GM21723 (cell line): ENCODE results near the gene RHBDF1.
A peak's percentile ranks its signal among the peaks of the same experiment; 100 is the strongest.
"Not testable (repeated sequence)": the region's sequence is repeated elsewhere in the genome, so short reads cannot be mapped to it uniquely, and the experiment has no call there.

Source experiments
- ATAC-seq: cut with Tn5 transposase; IDR thresholded peaks from one replicate; pipeline ENCODE4 v1.9.1; 2021; ENCODE audit warnings: mild to moderate bottlenecking, moderate library complexity; ENCODE audit not compliant: unreplicated experiment

Gene RHBDF1

DNA sequence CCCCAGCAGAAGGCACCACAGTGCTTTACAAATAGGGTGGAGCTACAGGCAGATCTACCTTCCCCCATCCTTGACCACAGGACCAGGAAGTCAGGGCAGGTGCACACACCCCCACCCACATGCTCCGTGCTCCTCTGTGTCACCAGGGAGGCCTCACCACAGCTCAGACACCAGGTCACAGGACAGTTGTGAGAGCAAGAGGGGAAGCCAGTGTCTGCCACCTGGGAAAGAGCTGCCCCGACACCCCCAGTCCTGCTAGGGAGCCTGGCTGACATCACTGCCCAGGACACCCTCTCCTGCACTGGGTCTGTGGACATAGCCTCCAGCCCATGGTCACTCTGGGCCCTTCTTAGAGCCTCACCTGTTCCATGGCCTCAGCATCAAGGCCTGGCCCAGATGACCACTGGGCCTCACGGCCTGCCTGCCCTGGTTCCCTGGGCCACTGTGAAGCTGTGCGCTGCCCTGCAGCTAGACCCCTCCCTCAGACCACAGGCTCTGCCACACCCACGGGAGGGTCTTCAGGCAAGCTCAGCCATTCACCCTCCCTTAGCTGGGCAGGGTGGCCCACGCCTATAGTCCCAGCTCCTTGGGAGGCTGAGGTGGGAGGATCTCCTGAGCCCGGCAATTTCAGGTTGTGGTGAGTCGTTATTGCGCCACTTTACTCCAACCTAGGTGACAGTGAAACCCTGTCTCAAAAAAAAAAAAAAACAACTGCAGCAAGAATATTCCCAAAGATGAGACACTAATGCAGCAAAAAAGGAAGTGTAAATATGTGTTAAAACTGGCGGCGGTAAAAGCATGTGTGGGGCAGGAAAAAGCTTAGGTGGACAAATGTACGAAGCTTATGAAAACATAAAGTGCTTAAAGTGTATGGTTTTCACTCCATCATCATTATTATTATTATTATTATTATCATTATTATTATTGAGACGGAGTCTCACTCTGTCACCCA, 33.2 kb downstream of the RHBDF1 start:
- ATAC-seq: no peak

DNA sequence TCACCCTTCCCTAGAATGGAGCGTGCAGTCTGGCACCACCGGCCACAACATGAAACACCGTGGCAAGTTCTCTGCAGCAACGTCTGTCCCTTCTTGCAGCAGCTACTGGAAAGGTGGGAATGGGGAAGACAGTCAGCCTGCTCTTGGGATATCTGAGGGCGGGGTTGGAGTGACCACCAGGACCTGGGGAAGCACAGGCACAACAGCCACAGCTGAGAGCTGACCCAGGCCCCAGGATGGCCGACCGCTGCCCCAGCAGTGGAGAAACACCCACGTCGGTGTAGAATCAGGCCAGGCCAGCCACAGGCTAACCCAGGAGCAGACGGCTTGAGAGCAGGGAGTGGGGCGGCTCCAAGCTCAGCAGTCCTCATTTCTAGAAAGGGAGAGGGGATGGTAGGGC, 34.2 kb downstream of the RHBDF1 start:
- ATAC-seq: not testable (repeated sequence)

DNA sequence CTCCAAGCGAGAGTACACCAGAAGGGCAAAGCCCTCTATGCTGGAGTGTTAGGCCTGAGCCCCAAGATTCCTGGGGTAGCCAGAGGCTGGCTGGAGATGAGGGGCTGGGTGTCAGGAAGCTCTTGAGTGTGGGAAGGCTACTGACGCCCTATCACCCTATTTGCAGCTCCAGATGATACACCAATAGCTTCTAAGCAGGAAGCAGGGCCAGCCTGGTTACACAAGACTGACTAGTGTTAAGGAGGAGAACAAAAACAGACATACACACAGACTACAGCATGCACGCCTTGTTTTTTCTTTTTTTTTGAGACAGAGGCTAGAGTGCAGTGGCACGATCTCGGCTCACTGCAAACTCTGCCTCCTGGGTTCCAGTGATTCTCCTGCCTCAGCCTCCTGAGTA, 34.9 kb downstream of the RHBDF1 start:
- ATAC-seq: no peak

DNA sequence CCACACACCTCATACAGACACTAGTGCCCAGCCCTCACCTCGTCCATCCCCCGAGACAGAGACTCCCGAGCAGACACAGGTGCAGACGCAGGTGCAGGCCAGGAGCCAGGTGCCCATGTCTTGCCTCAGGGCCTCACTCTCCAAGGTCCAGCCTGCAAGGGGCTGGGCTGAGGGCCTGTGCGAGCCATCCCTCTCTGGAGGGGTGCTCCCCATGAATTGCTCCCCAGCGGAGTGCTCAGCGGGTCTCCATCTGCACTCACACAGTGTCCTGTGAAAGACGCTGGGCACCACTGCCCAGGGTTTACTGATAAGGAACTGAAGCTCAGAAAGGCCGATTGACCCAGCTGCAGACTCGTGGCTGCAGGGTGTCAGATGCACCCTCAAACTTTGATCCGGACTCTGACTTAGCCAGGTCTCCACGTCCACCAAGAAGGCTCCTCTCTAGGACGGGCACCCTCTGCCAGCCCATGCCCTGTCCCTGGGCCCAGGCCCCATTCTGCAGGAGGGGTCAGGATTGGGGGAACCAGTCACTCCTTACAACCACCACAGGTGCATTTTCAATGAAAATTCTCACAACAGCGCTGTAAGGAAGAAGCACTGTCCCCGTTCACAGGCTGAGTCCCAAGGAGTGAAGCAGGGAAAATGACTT, 36.0 kb downstream of the RHBDF1 start:
- ATAC-seq: no peak

DNA sequence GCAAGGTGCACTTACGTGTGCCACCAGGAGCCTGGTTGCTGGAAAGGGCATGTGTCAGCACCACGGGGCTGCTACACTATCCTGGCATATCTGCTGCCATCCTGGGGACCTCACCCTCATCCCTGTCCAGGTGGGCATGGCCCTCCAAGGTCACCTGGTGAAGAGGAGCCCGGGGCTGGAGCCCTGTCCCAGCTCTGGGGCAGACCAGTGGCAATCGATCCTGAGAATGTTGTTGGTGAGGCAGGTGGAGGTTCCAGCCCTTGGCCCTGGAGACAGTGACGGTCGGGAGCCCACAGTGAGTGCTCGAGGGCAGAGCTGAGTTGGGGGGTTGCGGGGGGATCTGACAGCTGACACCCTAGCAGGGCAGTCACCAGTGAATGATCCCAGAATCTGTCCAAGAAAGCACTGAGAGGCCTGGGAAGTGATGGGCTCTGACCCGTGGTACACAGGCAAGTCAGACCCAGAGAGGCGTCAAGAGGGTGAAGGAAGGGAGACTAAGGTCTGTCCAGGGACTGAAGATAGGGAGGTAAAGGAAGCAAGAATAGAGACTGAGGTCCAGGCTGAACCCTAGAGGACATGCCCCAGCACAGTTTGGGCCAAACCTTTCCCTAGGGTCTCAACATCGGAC, 36.6 kb downstream of the RHBDF1 start:
- no peak for ATAC-seq

DNA sequence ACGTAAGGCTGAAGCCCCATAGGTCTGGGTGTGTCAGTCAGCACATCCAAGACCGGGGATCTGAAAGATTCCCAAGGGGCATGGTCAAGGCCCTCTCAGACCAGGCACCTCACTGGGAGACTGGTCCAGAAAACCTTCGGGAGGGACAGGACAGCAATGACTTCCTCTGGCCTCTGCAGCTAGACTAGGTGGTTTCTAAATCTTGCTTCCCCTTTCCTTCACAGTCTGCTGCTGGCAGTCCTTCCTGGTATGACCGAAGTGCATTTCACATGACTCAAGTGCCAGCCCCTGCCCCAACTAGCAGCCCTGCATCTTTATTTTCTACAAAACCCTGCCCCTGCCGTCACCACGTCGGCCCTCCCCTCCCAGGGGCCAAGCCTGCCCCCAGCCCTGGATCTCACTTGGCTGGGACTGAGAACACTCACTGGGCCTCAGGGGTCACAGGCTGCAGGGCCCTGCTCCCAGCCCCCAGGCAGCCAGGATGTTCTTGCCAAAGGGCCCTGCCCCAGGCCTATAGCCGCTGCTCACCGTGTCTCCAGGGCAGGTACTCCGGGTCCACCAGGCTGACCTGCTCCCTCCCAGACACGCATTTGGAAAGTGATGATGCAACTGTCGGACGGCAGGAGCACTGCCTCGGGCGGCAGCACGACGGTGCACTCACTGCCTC, 37.3 kb downstream of the RHBDF1 start:
- peak; percentile 40 for ATAC-seq

DNA sequence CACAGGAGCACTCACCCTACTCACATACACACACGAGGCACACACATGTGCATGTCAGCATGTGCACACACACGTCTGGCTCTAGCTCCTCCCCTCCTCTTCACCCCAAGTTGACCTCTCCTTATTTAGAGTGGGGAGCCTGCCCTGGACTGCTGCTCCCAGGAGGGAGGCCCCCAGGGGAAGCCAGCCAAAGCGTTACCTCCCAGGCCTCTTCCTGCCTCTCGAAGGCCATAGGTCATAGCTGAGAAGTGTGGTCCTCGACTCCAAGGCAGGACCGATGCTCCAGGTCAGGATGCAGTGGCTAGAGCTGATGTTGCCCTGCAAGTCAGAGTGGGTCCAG, 37.8 kb downstream of the RHBDF1 start:
- ATAC-seq: no peak

DNA sequence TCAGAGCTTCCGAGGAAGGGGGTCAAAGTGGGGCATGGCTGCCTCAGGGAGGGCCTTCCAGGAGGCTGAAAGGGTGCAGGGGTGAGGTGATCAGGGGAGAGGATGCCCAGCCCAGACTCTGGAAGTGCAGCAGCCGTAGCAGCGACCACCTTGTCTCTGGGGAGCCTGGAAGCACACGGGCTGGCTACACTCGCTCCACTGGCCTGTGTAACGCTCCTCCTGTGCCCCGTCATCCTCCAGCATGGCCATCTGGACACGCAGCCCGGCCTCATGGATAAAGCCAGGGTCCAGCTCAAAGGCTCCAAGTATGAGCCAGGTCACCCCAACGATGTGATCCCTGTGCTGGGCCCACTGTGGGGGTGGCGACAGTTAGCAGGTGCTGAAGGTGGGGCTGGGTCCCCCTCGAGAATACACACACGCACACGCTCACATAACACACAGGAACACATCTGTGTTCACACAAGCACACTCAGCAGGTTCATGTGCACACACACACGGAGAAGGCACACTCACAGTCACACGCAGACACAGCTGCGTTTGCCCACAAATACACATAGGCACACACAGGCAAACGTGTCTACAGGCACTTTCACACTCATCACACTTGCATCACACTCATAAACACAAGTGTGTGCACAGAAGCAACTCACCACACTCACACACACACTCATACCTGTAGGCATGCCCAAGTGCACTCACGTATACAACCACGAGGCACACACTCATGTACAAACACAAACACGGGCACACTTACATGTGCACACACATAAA, 38.4 kb downstream of the RHBDF1 start:
- no peak for ATAC-seq

DNA sequence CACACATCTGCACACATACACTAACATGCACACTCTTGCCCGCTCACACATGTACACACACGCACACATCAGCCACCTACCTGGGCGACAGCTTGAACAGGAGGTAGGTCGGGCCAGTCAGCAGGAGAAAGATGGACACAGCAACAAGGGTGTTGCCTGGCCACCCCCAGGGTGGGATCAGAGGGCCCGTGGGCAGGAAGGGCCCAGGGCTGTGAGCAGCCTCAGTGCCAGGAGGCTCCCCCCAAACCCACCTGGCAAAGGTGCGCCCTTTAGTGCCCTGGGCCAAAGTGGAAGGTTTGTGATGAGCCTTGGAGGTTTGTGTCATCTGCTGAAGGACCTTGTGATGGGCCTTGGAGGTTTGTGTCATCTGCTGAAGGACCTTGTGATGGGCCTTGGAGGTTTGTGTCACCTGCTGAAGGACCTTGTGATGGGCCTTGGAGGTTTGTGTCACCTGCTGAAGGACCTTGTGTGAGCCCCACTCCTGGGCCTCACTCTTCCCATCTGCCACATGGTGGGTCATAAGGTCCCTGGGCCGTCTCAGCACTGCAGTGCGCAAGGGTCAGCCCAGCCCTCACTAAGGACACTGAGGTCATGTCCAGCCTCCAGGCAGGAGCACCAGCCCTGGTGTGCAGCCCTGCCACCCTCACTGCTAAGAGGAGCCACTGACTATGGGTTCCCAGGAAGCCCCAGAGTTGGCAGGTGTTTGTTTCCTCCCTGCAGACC, 39.1 kb downstream of the RHBDF1 start:
- ATAC-seq: not testable (repeated sequence)

DNA sequence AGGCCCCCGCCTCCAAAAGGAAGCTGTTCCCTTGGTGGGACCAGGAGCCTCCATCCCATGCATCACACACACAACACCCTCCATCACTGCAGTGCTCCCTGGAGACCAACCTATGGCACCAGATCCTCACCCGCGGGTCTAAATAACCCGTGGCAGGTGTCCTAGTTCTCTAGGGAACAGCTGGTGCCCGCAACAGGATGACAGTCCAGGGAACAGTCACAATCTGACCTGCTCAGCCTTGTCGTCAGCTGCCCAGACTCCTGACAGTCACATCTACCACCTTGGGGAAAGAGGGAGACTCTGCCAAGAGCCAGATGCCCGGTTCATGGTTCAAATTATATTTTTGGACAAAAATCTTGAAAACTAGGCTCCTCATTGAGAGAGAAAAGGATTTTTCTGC, 41.8 kb downstream of the RHBDF1 start:
- not testable (repeated sequence) for ATAC-seq

DNA sequence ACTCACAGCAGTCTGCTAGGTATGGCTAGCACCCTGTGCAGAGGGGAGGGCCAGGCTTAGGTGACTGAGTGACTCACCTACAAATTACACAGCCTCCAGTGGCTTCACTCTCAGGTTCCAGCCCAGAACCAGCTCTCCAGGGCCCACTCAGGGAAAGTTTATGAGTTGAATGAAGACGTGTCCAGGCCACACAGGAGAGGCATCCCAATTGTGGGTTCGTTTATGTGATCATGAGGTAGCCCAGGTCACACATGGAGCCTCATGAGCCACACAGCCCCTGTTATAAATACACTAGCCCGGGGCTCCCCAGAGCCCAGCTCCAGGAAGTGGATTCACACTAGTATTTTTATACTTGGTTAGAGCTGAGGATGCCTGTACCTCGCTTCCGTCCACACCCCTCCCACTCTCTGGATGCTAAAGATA, 46.5 kb downstream of the RHBDF1 start:
- peak; percentile 69 for ATAC-seq

DNA sequence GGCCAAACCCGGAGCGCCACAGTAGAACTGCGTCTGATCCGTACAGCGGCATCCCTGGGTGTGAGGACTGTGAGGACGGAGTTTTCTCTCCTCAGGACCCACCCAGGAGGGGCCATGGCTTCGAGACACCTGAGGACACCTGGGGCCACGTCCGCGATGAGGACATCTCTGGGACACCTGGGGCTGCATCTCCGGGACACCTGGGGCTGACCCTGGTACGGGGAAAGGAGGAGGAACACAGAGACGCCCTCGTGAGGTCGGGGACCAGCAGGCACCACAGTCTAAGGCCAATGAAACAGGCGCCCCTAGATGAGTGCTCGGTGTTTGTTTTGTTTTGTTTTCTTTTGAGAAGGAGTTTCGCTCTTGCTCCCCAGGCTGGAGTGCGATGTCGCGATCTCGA, 48.3 kb downstream of the RHBDF1 start:
- not testable (repeated sequence) for ATAC-seq

DNA sequence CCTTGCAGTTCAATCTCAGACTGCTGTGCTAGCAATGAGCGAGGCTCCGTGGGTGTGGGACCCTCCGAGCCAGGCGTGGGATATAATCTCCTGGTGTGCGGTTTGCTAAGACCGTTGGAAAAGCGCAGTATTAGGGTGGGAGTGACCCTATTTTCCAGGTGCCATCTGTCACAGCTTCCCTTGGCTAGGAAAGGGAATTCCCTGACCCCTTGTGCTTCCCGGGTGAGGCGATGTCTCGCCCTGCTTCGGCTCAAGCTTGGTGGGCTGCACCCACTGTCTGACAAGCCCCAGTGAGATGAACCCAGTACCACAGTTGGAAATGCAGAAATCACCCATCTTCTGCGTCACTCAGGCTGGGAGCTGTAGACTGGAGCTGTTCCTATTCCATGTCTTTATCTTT, 51.5 kb downstream of the RHBDF1 start:
- ATAC-seq: not testable (repeated sequence)

DNA sequence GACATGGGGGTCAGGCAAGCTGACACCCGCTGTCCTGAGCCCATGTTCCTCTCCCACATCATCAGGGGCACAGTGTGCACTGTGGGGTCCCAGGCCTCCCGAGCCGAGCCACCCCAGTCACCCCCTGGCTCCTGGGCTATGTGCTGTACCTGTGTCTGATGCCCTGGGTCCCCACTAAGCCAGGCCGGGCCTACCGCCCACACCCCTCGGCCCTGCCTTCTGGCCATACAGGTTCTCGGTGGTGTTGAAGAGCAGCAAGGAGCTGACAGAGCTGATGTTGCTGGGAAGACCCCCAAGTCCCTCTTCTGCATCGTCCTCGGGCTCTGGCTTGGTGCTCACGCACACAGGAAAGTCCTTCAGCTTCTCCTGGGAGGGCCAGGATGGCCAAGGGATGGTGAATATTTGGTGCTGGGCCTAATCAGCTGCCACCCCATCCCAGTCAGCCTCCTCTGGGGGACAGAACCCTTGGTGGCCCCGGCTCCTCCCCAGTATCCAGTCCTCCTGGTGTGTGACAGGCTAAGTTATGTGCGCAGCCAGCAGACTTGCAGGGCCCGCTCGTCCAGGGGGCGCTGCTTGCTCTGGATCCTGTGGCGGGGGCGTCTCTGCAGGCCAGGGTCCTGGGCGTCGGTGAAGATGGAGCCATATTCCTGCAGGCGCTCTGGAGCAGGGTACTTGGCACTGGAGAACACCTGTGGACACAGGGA, 55.2 kb downstream of the RHBDF1 start:
- not testable (repeated sequence) for ATAC-seq

DNA sequence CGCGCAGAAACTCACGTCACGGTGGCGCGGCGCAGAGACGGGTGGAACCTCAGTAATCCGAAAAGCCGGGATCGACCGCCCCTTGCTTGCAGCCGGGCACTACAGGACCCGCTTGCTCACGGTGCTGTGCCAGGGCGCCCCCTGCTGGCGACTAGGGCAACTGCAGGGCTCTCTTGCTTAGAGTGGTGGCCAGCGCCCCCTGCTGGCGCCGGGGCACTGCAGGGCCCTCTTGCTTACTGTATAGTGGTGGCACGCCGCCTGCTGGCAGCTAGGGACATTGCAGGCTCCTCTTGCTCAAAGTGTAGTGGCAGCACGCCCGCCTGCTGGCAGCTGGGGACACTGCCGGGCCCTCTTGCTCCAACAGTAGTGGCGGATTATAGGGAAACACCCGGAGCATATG, 61.7 kb downstream of the RHBDF1 start:
- not testable (repeated sequence) for ATAC-seq

DNA sequence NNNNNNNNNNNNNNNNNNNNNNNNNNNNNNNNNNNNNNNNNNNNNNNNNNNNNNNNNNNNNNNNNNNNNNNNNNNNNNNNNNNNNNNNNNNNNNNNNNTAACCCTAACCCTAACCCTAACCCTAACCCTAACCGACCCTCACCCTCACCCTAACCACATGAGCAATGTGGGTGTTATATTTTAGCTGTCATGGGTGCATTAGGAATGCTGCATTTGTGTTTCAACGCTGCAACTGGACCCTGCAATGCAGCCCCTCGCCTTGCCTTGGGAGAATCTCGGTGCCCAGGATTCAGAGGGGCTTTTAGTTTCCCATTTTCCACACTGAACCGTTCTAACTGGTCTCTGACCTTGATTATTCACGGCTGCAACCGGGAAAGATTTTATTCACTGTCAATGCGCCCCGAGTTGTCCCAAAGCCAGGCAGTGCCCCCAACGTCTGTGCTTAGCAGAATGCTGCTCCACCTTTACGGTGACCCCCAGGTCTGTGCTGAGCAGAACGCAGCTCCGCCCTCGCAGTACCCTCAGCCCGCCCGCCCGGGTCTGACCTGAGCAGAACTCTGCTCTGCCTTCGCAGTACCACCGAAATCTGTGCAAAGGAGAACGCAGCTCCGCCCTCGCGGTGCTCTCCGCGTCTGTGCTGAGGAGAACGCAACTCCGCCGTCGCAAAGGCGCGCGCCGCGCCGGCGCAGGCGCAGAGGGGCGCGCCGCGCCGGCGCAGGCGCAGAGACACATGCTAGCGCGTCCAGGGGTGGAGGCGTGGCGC, 62.3 kb downstream of the RHBDF1 start:
- no peak for ATAC-seq
